HepG2 (cell line): Measurements from ENCODE around the gene DDI2.

Source experiments
- SIN3A ChIP-seq: IDR thresholded peaks from 2 replicates; pipeline ENCODE4 v1.6.1; 2011; ENCODE audit warnings: low read depth, mild to moderate bottlenecking, control low read depth, low read length, borderline replicate concordance
- USF2 ChIP-seq, 2 experiments: sonication (generic) in 1 of 2; formaldehyde crosslinking in 1 of 2; IDR thresholded peaks; 2 replicates each; pipeline versions ENCODE4 v1.5.1 to v1.6.1; 2011 to 2020; ENCODE audit warnings: borderline replicate concordance in 1 of 2, low read depth in 1 of 2, low read length in 1 of 2, mild to moderate bottlenecking in 1 of 2, missing genetic modification reagents in 1 of 2, moderate library complexity in 1 of 2
- ZNF547 ChIP-seq: sonication (generic); formaldehyde crosslinking; IDR thresholded peaks from 2 replicates; pipeline ENCODE4 v1.5.1; 2020; ENCODE audit warnings: mild to moderate bottlenecking, missing genetic modification reagents

GRCh38 chr1:15605398-15606383 lies 11.6 kb upstream of the DDI2 start:
- TF ChIP-seq USF2 (IDR thresholded peaks at IDR 0.05; ENCODE audit: low read depth, low read length) (no peak), USF2 (CRISPR knock-in tag; IDR thresholded peaks at IDR 0.05; ENCODE audit: borderline replicate concordance) (no peak), SIN3A (no peak), ZNF547 (CRISPR knock-in tag) (no peak)
